HG03045 (cell line): ENCODE measurements around the gene ATP2C2.
"Not testable (repeated sequence)": the region's sequence is repeated elsewhere in the genome, so short reads cannot be mapped to it uniquely, and the experiment has no call there.

Experiments used
- ATAC-seq: cut with Tn5 transposase; IDR thresholded peaks from one replicate; pipeline ENCODE4 v1.9.1; 2021; ENCODE audit warnings: mild to moderate bottlenecking, moderate library complexity; ENCODE audit not compliant: unreplicated experiment

ATP2C2 gene

DNA sequence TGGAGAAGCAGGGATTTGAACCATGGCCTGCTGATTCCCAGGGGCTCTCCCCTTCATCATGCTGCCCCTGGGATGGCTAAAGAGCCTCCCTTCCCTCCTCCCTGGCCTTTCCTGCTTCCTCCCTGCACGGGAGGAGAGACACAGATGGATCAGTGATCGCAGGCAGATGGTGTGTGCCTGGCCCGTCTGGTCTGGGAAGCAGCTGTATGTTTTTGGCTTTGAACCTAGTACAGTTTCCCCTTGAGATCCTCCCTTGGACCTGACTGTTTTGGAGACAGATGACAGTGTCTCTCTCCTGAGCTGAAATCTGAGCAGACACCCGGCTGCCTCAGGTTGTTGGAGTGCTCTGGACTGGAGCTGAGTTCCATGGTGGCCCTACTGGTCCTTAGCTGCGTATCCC is 29.0 kb upstream of the ATP2C2 start:
- no peak for ATAC-seq

- no peak for ATAC-seq
These were observed 28.6 kb upstream of the ATP2C2 start for GRCh38 chr16:84339766-84340165.

DNA sequence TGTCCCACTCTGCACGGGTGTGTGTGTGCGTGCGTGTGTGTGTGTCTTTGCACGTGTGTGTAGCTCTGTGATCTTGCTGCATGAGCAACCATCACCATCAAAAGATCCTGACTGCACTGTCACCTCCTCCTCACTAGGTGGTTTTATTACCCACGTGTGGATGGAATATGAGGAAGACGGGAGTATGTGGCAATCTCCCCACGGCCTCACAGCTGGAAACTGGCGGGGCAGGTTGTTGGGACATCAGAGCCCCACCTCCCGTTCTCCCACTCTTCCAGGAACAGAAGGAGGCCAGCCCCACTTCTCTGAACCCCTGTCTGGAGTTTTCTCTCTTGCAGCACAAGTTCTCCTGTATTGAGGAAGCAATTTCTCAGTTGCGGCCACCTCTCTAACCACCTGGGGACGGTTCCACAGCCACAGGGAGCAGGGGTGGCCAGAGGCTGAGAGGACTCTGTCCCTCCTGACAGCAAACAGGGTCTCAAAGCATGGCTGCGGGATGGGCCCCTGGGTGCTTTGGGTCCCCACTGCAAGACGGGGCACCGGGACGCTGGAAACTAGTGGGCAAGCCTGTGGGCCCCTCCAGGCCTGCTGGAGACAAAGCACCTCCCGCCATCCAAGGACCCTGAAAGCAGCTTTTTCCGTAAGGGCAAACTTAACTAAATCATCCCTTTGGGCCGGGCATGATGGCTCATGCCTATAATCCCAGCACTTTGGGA is 27.9 kb upstream of the ATP2C2 start:
- no peak for ATAC-seq

DNA sequence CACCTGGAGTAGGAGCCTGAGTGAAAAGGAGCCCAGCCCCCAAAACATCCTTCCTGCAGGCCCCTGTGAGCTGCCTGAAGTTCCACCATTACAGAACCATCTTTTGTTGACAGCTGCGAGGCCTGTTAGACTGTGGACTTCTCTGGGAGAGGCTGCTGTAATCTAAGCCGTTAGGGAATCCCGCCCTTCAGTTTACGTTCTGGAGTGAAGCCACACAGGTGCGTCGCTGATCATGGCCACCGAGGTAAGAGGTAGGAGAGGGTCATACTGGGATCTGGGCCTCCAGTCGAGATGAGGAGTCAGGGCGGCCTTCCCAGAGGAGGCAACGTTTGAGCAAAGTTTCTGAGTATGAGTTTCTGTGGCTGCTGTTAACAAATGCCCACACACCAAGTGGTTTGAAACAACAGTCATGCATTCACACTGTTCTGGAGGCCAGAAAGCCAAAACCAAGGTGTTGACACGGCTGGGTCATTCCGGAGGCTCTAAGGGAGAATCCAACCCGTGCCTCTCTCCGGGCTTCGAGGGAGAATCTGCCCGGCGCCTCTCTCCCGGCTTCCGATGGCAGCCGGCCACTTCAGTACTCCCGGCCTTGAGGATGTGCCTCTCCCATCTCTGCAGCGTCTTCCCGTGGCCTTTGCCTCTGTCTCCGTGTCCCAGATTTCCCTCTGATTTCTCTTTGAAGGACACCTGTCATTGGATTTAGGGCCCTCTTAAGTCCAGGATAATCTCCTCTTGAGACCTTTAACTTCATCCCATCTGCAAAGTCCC is 26.6 kb upstream of the ATP2C2 start:
- ATAC-seq: no peak

- ATAC-seq: not testable (repeated sequence)
These were observed 24.5 kb upstream of the ATP2C2 start for GRCh38 chr16:84343800-84344199.

- ATAC-seq: no peak
These were observed 23.6 kb upstream of the ATP2C2 start for GRCh38 chr16:84344781-84345180.

GRCh38 chr16:84347161-84347560 is 21.2 kb upstream of the ATP2C2 start:
- no peak for ATAC-seq

DNA sequence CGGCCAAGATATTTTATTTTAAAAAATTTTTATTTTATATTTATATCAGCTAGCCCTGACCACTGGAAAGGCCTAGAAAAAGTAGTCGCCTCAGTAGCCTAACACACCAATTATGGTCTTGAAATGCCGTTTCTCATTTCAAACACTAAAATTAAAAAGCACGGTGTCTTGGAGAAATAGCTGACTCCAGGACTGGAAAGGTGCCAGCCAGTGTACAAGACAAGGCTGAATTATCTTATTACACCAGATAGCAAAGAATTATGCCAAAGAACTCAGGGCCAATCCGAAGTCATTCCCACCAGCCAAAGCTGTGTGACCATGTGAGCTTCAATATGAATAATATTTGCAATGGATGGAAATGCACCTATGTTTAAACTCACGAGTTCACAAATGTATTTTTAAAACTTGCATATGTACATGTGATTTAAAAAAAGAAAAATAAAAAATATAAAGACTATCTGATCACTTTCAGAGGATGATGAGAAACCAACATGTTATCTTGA is 19.9 kb upstream of the ATP2C2 start:
- ATAC-seq: no peak

- no peak for ATAC-seq
These were observed 18.3 kb upstream of the ATP2C2 start for GRCh38 chr16:84349862-84350684.

- ATAC-seq: no peak
These were observed 17.5 kb upstream of the ATP2C2 start for GRCh38 chr16:84350685-84351400.

GRCh38 chr16:84351630-84352029 is 16.7 kb upstream of the ATP2C2 start:
- ATAC-seq: no peak

GRCh38 chr16:84354306-84354705 is 14.0 kb upstream of the ATP2C2 start:
- ATAC-seq: no peak

GRCh38 chr16:84355149-84355548 is 13.2 kb upstream of the ATP2C2 start:
- ATAC-seq: no peak

DNA sequence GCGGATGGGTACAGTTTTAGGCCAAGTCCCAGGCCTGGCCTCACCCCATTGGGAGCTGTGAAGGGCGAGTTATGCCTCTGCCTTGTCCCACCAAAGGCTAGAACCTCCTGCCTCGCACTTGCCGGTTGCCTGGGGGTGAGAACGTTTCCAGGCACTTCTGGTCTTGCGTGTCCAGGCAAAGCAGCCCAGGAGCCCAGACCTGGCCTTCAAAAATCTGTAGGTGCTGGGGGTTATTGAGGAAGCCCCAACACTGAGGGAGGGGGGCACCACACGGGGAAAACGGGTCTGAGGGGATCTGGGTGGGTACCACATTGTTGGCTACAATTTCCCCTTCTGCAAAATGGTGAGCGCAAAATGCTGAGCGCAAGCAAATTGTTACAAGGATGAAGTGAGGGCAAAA is 12.2 kb upstream of the ATP2C2 start:
- ATAC-seq: no peak

DNA sequence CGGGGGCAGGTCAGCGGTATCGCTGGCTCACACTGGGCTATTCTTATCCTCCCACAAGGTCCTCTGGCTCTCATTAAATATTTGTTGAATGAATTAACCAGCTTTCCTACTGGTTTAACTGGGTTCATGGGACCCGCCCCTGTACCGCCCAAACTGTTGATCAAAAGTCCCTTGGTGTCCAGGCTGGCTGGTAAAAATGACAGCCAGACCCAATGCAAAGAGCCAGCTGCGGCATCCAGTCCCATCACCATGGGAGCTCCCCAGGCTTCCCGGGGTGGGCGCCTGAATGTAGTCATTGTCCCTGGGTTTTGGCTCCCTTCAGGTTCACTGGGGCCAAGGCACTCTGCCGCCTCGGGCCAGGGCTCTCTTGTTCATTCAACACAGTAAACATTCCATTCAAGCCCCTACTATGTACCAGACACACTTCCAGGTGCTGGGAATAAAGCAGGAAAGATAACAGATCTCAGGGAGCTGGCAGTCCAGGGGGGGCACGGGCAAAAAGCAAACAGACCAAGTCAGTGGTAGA is 11.7 kb upstream of the ATP2C2 start:
- no peak for ATAC-seq

GRCh38 chr16:84357191-84357651 is 11.1 kb upstream of the ATP2C2 start:
- ATAC-seq: no peak

- no peak for ATAC-seq
These were observed 9.6 kb upstream of the ATP2C2 start for GRCh38 chr16:84358601-84359295.

GRCh38 chr16:84359326-84359725 is 9.0 kb upstream of the ATP2C2 start:
- no peak for ATAC-seq

- ATAC-seq: no peak
These were observed 8.2 kb upstream of the ATP2C2 start for GRCh38 chr16:84360170-84360569.

DNA sequence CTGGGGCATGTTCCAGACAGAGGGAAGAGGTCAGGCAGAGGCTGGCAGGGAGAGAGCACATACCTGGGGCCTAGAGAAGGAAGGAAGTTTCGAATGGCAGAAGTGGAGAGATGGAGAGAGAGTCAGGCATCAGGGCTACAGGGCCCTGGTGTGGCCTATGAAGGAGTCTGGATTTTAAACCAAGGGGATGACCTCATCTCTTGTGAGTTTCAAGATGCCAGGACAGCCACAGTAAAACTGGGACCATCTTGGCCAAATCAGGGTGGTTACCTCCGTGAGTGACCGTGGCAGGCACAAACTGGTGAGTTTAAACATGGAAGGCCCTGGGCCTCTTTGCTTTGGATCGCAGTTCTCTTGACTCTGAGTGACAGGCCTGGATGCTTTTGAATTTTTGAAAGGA is 7.6 kb upstream of the ATP2C2 start:
- ATAC-seq: no peak
